Measurements from ENCODE around the gene CRK.
"Not testable (repeated sequence)": the region's sequence is repeated elsewhere in the genome, so short reads cannot be mapped to it uniquely, and the experiment has no call there.

The CRK gene

DNA sequence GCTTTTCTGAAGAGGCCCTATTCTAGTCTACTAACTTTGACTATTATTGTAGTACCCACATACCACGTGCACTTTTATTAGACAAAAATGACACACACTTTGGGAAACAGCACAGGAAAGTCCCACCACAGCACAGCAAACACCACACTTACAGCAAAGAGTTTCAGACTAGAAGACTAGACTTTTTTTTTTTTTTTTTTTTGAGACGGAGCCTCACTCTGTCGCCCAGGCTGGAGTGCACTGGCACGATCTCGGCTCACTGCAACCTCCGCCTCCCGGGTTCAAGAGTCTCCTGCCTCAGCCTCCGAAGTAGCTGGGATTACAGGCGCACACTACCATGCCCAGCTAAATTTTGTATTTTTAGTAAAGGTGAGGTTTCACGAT is 76.1 kb downstream of the CRK start:
- no peak for DNase-seq

GRCh38 chr17:1379208-1379929 is 76.7 kb downstream of the CRK start:
- DNase-seq: no peak

DNA sequence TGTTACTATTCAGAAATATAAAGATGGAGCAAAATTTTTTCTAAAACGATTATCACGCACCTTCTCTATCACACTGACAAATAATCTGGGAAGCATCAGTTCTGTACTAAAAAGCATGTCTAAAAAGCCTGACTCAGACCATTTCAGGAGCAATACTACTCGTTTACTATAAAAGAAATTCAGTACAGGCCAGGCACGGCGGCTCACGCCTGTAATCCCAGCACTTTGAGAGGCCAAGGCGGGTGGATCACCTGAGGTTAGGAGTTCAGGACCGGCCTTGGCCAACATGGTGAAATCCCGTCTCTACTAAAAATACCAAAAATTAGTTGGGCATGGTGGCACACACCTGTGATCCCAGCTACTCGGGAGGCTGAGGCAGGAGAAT is 77.6 kb downstream of the CRK start:
- not testable (repeated sequence) for DNase-seq

GRCh38 chr17:1377334-1377733 is 78.7 kb downstream of the CRK start:
- DNase-seq: no peak

DNA sequence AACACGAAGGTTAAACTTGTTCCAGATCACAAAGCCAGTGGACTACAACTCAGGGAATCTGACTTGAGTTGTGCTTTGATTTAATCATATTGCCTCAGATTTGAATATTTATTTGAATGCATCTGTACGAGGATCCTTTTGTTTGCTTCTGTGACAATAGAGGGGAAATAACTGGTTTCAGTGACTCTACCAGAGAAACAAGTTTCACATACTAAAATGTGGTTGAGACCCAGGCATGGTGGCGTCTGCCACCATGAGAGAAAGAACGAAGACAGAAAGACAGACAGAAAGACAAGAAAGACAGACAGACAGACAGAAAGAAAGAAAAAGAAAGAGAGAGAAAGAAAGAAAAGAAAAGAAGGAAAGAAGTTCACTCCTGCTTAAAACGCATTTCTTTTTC is 80.0 kb downstream of the CRK start:
- DNase-seq: no peak

DNA sequence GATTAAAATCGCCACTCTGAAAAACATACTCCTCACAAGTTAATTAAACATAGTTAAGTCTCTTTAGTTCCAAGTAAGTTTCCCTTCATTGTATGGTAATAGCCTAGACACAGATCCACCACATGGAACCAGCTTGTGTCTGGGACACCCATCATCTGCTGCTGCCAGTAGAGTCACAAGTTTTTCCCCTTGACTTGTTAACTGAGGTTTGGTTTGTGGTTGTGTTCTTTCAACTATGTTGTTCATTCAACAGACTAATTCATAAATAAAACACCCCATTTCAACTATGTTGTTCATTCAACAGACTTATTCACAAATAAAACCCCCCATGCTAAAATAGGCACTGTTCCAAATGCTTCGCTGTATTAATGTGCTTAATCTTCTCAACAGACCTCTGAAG is 80.4 kb downstream of the CRK start:
- DNase-seq: no peak

DNA sequence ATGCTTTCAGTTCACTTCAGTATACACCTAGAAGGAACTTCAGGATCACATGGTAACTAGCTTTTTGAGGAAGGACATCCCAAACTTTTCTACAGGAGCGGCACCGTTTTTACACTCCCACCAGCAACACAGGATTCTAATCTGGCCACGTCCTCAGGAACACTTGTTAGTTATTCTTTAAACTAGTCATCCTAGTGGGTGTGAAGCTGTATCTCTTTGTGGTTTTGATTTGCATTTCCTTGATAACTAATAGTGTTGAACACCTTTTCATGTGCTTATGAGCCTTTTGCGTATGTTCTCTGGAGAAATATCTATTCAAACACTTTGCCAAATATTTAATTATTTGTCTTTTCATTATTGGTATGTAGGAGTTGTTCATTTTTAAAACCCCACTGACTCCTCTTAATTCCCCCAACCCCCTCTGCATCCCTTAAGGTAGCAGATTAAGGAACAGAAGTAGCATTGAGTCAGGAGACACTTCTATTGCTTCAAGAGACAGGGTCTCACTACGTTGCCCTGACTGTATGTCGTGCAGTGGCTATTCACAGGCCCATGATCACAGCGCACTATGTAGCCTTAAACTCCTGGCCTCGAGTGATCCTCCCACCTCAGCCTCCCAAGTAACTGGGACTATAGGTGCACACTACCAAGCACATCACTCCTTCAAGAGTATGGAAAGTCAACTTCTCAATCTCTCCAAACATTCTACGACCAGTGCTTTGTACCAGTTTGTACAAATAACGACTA is 81.4 kb downstream of the CRK start:
- DNase-seq: no peak

- DNase-seq: no peak
Observed at GRCh38 chr17:1373707-1374237, 82.3 kb downstream of the CRK start.

GRCh38 chr17:1372618-1373017 is 83.4 kb downstream of the CRK start:
- DNase-seq: no peak

DNA sequence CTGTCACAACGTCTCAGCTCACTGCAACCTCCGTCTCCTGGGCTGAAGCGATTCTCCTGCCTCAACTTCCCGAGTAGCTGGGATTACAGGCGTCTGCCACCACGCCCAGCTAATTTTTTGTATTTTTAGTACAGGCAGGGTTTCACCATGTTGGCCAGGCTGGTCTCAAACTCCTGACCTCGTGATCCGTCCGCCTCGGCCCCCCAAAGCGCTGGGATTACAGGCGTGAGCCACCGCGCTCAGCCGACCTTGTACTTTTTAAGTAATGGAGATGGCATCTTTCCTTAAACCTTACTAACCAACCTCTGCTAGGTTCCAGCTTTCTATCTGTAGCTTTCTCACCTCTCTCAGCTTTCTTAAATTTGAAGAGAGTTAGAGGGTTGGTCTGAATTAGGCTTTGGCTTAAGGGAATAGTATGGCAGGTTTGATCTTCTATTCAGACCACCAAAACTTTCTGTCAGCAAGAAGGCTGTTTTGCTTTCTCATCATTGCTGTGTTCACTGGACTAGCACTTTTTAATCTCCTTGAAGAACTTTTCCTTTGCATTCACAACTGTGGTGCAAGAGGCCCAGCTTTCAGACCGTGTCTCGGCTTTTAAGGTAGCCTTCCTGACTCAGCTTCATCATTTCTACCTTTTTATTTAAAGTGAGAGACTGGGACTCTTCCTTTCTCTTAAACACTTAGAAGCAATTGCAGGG is 84.0 kb downstream of the CRK start:
- no peak for DNase-seq

All from NCI-H1092 treated with DMSO at 0.1 percent for 48 hours (cell line).